GM12878 (cell line): ENCODE results near the gene ATP10A. TPM values are rescaled to one million over a fixed set of nuclear protein-coding genes. Genes with fewer than 3 reads are reported as not detected.

Experiments used
- ATAC-seq: fragments of 200-7000 bp; cut with Tn5 transposase; 3 replicates; pipeline ENCODE4 v1.9.1; 2020; ENCODE audit warnings: mild to moderate bottlenecking, moderate library complexity
- BruUV-seq: library from RNA; stranded (reverse); fragments of 400-500 nt; replicated peaks from 2 replicates; lab custom pipeline; 2021; lab: Mats Ljungman, UMichigan
- CTCF ChIA-PET: fragments of 300-600 bp; sonication (Branson Sonifier 250); formaldehyde crosslinking; extraction: SDS; loops from one replicate; lab custom pipeline; 2021; ENCODE audit warnings: inconsistent platforms; lab: Yijun Ruan, JAX
- POLR2A ChIA-PET: fragments of 350-600 bp; formaldehyde crosslinking; extraction: SDS; loops from one replicate; lab custom pipeline; 2021; ENCODE audit warnings: inconsistent platforms; lab: Charles Lee
- RAD21 ChIA-PET: fragments of 300-600 bp; sonication (Branson Sonifier 250); formaldehyde crosslinking; loops from one replicate; lab custom pipeline; 2023; ENCODE audit warnings: antibody characterized with exemption; ENCODE audit not compliant: unreplicated experiment; lab: Charles Lee
- SMC1A ChIA-PET: fragments of 300-600 bp; sonication (Branson Sonifier 250); formaldehyde crosslinking; loops from one replicate; lab custom pipeline; 2023; ENCODE audit not compliant: unreplicated experiment, uncharacterized antibody; lab: Charles Lee
- DNase-seq: peaks from one replicate; pipeline ENCODE4 v3.0.0-alpha.2; 2011; ENCODE audit warnings: low read depth, low spot score
- FAIRE-seq: peaks from 3 replicates; lab custom pipeline; 2011; peaks lifted over from hg19 to GRCh38; lab: Jason Lieb, UNC
- H2AFZ ChIP-seq: 2 replicates; pipeline ENCODE4 v1.6.0; 2011; ENCODE audit warnings: low read depth, low read length, control low read depth; ENCODE audit not compliant: control insufficient read depth
- H3K27ac ChIP-seq: 2 replicates; pipeline ENCODE4 v1.5.1; 2011; ENCODE audit warnings: control low read depth; ENCODE audit not compliant: control insufficient read depth, insufficient read depth
- H3K27me3 ChIP-seq, 2 experiments: replicated peaks in 1 of 2; 2 replicates each; pipeline versions ENCODE4 v1.6.0 to v1.6.1; 2011; ENCODE audit warnings: low read length in 1 of 2; ENCODE audit not compliant: control insufficient read depth in 2 of 2, insufficient read depth in 2 of 2
- H3K36me3 ChIP-seq, 2 experiments: 2 replicates each; pipeline ENCODE4 v1.5.1; 2011; ENCODE audit warnings: low read length in 1 of 2; ENCODE audit not compliant: control insufficient read depth in 2 of 2, insufficient read depth in 2 of 2
- H3K4me1 ChIP-seq: 2 replicates; pipeline ENCODE4 v1.6.1; 2011; ENCODE audit warnings: mild to moderate bottlenecking, low read length, moderate library complexity, mixed read lengths; ENCODE audit not compliant: control insufficient read depth, insufficient read depth
- H3K4me2 ChIP-seq: 2 replicates; pipeline ENCODE4 v1.6.0; 2011; ENCODE audit warnings: control low read depth; ENCODE audit not compliant: control insufficient read depth, insufficient read depth
- H3K4me3 ChIP-seq: fragments of 200-600 bp; sonication (generic); 2 replicates; pipeline ENCODE4 v1.5.1; 2016
- H3K79me2 ChIP-seq: 2 replicates; pipeline ENCODE4 v1.6.0; 2011; ENCODE audit warnings: low read length; ENCODE audit not compliant: control insufficient read depth, insufficient read depth
- H3K9ac ChIP-seq: 2 replicates; pipeline ENCODE4 v1.8.0; 2011; ENCODE audit warnings: low read length, control low read depth, mixed read lengths; ENCODE audit not compliant: control insufficient read depth, insufficient read depth
- H3K9me3 ChIP-seq: replicated peaks from 3 replicates; pipeline ENCODE4 v1.5.1; 2011; ENCODE audit warnings: mild to moderate bottlenecking, low read length; ENCODE audit not compliant: control insufficient read depth, insufficient read depth
- H4K20me1 ChIP-seq: 2 replicates; pipeline ENCODE4 v1.6.0; 2011; ENCODE audit not compliant: control insufficient read depth, insufficient read depth
- DPF2 ChIP-seq: fragments of 450-650 bp; IDR thresholded peaks from 2 replicates; pipeline ENCODE4 v1.6.1; 2017; ENCODE audit warnings: mild to moderate bottlenecking
- FOXM1 ChIP-seq: IDR thresholded peaks from 2 replicates; pipeline ENCODE4 v1.6.1; 2012; ENCODE audit warnings: low read depth, mild to moderate bottlenecking, inconsistent platforms, low read length, moderate library complexity
- HDAC2 ChIP-seq: fragments of 200-600 bp; sonication (generic); IDR thresholded peaks from 2 replicates; pipeline ENCODE4 v1.6.1; 2017
- HDGF ChIP-seq: fragments of 450-650 bp; IDR thresholded peaks from 2 replicates; pipeline ENCODE4 v1.6.1; 2016; ENCODE audit warnings: antibody characterized with exemption
- KAT2A ChIP-seq: conservative IDR thresholded peaks from 2 replicates; pipeline ENCODE4 v1.6.1; 2011; ENCODE audit warnings: low read depth, low read length; ENCODE audit not compliant: control insufficient read depth
- KDM1A ChIP-seq: fragments of 200-600 bp; sonication (generic); IDR thresholded peaks from 2 replicates; pipeline ENCODE4 v1.6.1; 2016; ENCODE audit warnings: borderline replicate concordance
- TCF3 ChIP-seq: IDR thresholded peaks from 2 replicates; pipeline ENCODE4 v1.6.1; 2012; ENCODE audit warnings: low read depth, mild to moderate bottlenecking, low read length, borderline replicate concordance; ENCODE audit not compliant: insufficient read depth
- WGBS: methylation state at CpG from one replicate; pipeline ENCODE4 v1.1.6; 2016; ENCODE audit warnings: low lambda C conversion rate; ENCODE audit not compliant: insufficient replicate concordance, insufficient coverage; ENCODE audit errors: missing lambda C conversion rate; 5-methylcytosine and 5-hydroxymethylcytosine counted together
- in situ Hi-C: fragments of 300-500 bp; cut with MboI; formaldehyde crosslinking; loops from 9 replicates; pipeline ENCODE4 v1.14.3; 2018; ENCODE audit warnings: mixed read lengths
- intact Hi-C: fragments of 100-400 bp; cut with micrococcal nuclease; formaldehyde crosslinking; loops from one replicate; pipeline ENCODE4 v1.14.2; 2022; ENCODE audit not compliant: unreplicated experiment
- polyA plus RNA-seq, 11 experiments: library from polyadenylated mRNA; depleted of rRNA in 4 of 11; unstranded in 6 of 11; stranded (reverse) in 5 of 11; fragments of >200 nt; fragmentation: Nextera tagmentation in 4 of 11; fragmentation: Illumina TruSeq in 1 of 11; extraction: Ambion mirVana in 4 of 11; extraction: Trizol in 1 of 11; gene quantifications; 1 replicate in 1 of 11; 2 replicates in 10 of 11; pipeline versions ENCODE4 v1.2.1 to v1.2.3, GENCODE V29; 2011 to 2016; ENCODE audit warnings: inconsistent platforms in 2 of 11, missing spikeins in 2 of 11, low read depth in 1 of 11
- total RNA-seq, 4 experiments: library from RNA; depleted of rRNA in 3 of 4; stranded (reverse); fragments of >200 nt in 3 of 4; fragmentation: Illumina TruSeq in 1 of 4; extraction: Trizol in 1 of 4; gene quantifications; 2 replicates each; pipeline versions ENCODE4 v1.2.1 to v1.2.3, GENCODE V29; 2013 to 2021
- TF ChIP-seq, protein P1 (sequence below): IDR thresholded peaks from 2 replicates; pipeline ENCODE4 v1.6.1; 2011; ENCODE audit warnings: borderline replicate concordance, low read depth, mild to moderate bottlenecking, moderate library complexity, low read length; ENCODE audit not compliant: insufficient read depth, poor library complexity, severe bottlenecking
- TF ChIP-seq, protein P2 (sequence below): fragments of 450-650 bp; IDR thresholded peaks from 2 replicates; pipeline ENCODE4 v1.6.1; 2017; ENCODE audit warnings: mild to moderate bottlenecking, moderate library complexity
- TF ChIP-seq, protein P3 (sequence below): IDR thresholded peaks from 2 replicates; pipeline ENCODE4 v1.6.1; 2012; ENCODE audit warnings: low read depth, low read length, improper control_type of control experiment
- TF ChIP-seq, protein P4 (sequence below): IDR thresholded peaks from 2 replicates; pipeline ENCODE4 v1.6.1; 2011; ENCODE audit warnings: low read depth, low read length, improper control_type of control experiment, borderline replicate concordance

ATP10A gene
- total and polyA plus RNA-seq, 10 of the 15 experiments (the other 5 are each of a cell fraction or from before 2014, with no cell fraction given): 0.04 to 1.5 (median 0.31) TPM; not detected in 2

DNA sequence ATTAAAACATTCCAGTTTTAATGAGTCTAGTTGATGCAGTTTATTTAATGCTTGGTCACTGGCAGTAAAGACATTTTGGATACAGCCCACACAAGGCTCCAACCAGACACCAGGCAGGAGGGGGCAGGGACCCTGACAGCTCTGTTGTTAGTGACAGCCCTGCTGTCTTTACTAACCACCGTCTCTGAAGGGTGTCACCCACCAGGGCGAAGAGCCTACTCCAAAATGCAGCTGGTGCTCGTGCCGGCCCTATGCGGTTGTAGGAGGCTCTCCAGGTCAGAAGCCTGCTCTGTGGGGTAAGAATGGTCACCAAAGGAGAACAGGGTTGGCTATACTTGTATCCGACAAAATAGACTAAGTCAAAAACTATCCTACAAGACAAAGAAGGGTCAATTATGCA, 132.2 kb downstream of the ATP10A start:
- Histone ChIP-seq H3K27me3 (no peaks in the 10 kb centered on the region), H3K4me1 (no peaks in the 10 kb centered on the region), H3K4me3 (no peak overlapping the region), H3K27ac (no peak overlapping the region), H3K9me3 (no peaks in the 10 kb centered on the region; the same call in 2 of the 3 replicates), H4K20me1 (no peaks in the 10 kb centered on the region), H3K4me2 (no peak overlapping the region), H3K36me3 (no peaks in the 10 kb centered on the region), H3K79me2 (no peaks in the 10 kb centered on the region), H2AFZ (no peak overlapping the region), H3K9ac (no peak overlapping the region)
- TF ChIP-seq KDM1A (no peak), DPF2 (no peak), FOXM1 (no peak), TCF3 (no peak), HDAC2 (no peak), HDGF (no peak), KAT2A (no peak)
- TF ChIP-seq, protein P1, sequence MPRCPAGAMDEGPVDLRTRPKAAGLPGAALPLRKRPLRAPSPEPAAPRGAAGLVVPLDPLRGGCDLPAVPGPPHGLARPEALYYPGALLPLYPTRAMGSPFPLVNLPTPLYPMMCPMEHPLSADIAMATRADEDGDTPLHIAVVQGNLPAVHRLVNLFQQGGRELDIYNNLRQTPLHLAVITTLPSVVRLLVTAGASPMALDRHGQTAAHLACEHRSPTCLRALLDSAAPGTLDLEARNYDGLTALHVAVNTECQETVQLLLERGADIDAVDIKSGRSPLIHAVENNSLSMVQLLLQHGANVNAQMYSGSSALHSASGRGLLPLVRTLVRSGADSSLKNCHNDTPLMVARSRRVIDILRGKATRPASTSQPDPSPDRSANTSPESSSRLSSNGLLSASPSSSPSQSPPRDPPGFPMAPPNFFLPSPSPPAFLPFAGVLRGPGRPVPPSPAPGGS: no peak
- TF ChIP-seq, protein P2, sequence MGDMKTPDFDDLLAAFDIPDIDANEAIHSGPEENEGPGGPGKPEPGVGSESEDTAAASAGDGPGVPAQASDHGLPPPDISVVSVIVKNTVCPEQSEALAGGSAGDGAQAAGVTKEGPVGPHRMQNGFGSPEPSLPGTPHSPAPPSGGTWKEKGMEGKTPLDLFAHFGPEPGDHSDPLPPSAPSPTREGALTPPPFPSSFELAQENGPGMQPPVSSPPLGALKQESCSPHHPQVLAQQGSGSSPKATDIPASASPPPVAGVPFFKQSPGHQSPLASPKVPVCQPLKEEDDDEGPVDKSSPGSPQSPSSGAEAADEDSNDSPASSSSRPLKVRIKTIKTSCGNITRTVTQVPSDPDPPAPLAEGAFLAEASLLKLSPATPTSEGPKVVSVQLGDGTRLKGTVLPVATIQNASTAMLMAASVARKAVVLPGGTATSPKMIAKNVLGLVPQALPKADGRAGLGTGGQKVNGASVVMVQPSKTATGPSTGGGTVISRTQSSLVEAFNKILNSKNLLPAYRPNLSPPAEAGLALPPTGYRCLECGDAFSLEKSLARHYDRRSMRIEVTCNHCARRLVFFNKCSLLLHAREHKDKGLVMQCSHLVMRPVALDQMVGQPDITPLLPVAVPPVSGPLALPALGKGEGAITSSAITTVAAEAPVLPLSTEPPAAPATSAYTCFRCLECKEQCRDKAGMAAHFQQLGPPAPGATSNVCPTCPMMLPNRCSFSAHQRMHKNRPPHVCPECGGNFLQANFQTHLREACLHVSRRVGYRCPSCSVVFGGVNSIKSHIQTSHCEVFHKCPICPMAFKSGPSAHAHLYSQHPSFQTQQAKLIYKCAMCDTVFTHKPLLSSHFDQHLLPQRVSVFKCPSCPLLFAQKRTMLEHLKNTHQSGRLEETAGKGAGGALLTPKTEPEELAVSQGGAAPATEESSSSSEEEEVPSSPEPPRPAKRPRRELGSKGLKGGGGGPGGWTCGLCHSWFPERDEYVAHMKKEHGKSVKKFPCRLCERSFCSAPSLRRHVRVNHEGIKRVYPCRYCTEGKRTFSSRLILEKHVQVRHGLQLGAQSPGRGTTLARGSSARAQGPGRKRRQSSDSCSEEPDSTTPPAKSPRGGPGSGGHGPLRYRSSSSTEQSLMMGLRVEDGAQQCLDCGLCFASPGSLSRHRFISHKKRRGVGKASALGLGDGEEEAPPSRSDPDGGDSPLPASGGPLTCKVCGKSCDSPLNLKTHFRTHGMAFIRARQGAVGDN: no peak
- TF ChIP-seq, protein P3, sequence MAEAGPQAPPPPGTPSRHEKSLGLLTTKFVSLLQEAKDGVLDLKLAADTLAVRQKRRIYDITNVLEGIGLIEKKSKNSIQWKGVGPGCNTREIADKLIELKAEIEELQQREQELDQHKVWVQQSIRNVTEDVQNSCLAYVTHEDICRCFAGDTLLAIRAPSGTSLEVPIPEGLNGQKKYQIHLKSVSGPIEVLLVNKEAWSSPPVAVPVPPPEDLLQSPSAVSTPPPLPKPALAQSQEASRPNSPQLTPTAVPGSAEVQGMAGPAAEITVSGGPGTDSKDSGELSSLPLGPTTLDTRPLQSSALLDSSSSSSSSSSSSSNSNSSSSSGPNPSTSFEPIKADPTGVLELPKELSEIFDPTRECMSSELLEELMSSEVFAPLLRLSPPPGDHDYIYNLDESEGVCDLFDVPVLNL: no peak
- TF ChIP-seq, protein P4, sequence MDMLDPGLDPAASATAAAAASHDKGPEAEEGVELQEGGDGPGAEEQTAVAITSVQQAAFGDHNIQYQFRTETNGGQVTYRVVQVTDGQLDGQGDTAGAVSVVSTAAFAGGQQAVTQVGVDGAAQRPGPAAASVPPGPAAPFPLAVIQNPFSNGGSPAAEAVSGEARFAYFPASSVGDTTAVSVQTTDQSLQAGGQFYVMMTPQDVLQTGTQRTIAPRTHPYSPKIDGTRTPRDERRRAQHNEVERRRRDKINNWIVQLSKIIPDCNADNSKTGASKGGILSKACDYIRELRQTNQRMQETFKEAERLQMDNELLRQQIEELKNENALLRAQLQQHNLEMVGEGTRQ: no peak
- ATAC-seq (no peak), FAIRE-seq (no peak), DNase-seq (no peak)
- POLR2A ChIA-PET: no interaction called here
- intact Hi-C loops: no loop called here
- in situ Hi-C loops: loop anchor here (10.0 to 25.0 kb wide), 4 partner anchors 56 to 544 kb away; no protein-coding TSS in a partner anchor
- SMC1A ChIA-PET: no interaction called here
- RAD21 ChIA-PET: no interaction called here
- no TSS peak for BruUV-seq
- 42% methylated on average over 6 of the region's 6 CpGs for WGBS
- CTCF ChIA-PET: no interaction called here
